Esophagus muscularis mucosa (tissue), 4 donors: ENCODE measurements around the gene MKKS. TPM values are rescaled to one million over a fixed set of nuclear protein-coding genes. Genes with fewer than 3 reads are reported as not detected.

Experiments
- DNase-seq: peaks from one replicate; pipeline ENCODE4 v3.0.0-alpha.2; 2017; ENCODE audit errors: extremely low spot score
- H3K27ac ChIP-seq, 4 donors: fragments of 200-600 bp; sonication (generic); replicated peaks in 1 of 4; 1 replicate in 3 of 4; 2 replicates in 1 of 4; pipeline ENCODE4 v1.5.1; 2016 to 2019; ENCODE audit warnings: mild to moderate bottlenecking in 1 of 4
- H3K27me3 ChIP-seq, 4 donors: fragments of 200-600 bp; sonication (generic); one replicate each; pipeline versions ENCODE4 v1.5.1 to v1.6.0; 2016 to 2019
- H3K36me3 ChIP-seq, 4 donors: fragments of 200-600 bp; sonication (generic); one replicate each; pipeline ENCODE4 v1.5.1; 2016 to 2019
- H3K4me1 ChIP-seq, 4 donors: fragments of 200-600 bp; sonication (generic); one replicate each; pipeline ENCODE4 v1.5.1; 2016 to 2019
- H3K4me3 ChIP-seq, 4 donors: fragments of 200-600 bp; sonication (generic); 1 replicate in 2 of 4; 2 replicates in 2 of 4; pipeline ENCODE4 v1.5.1; 2016 to 2019; ENCODE audit warnings: mild to moderate bottlenecking in 4 of 4, moderate library complexity in 1 of 4
- H3K9me3 ChIP-seq, 4 donors: fragments of 200-600 bp; sonication (generic); 1 replicate in 3 of 4; 2 replicates in 1 of 4; pipeline ENCODE4 v1.5.1; 2016 to 2019
- POLR2AphosphoS5 ChIP-seq, 2 donors: sonication (generic); formaldehyde crosslinking; IDR thresholded peaks; one replicate each; pipeline ENCODE4 v1.6.1; 2017; ENCODE audit warnings: antibody characterized with exemption in 2 of 2
- WGBS: methylation state at CpG from one replicate; pipeline ENCODE4 v1.1.5; 2018; 5-methylcytosine and 5-hydroxymethylcytosine counted together
- intact Hi-C: fragments of 100-400 bp; cut with DNase I; formaldehyde crosslinking; loops from one replicate; pipeline ENCODE4 v1.15.1; 2023
- total RNA-seq, 4 donors: library from RNA; depleted of rRNA; stranded (reverse); fragments of >200 nt; gene quantifications; one replicate each; pipeline versions ENCODE4 v1.1.0 to v1.2.1, GENCODE V29; 2016

Gene MKKS
- total RNA-seq, 4 donors from 2014 or later: 14.1 to 19.3 (median 16.7) TPM

- 45% methylated on average over 6 of the region's 6 CpGs for WGBS
- Histone ChIP-seq H3K36me3 (no peaks in the 10 kb centered on the region), H3K4me3 (no peak overlapping the region), H3K27ac (peak overlapping the region in 1 of 4 donors; percentile 25), H3K4me1 (peaks cover 0 to 4% (median 0%) of the 10 kb centered on the region in 4 donors), H3K27me3 (no peaks in the 10 kb centered on the region), H3K9me3 (no peaks in the 10 kb centered on the region)
- no peak for DNase-seq
- TF ChIP-seq POLR2AphosphoS5 (IDR thresholded peaks at IDR 0.05): no peak
- intact Hi-C loops: no loop called here
Observed at GRCh38 chr20:10352934-10353824, 80.8 kb downstream of the MKKS start.

Other genes starting within 250 kb of the MKKS start
- 1 to 10 TPM; 2.9 to 4.8 (median 3.9) TPM for gene SNAP25, start 215.4 kb downstream of the MKKS start, total RNA-seq
- 1 to 10 TPM; 1.2 to 2.1 (median 1.5) TPM for gene SLX4IP, start 1.1 kb upstream of the MKKS start, total RNA-seq
- gene JAG1, start 239.8 kb upstream of the MKKS start, total RNA-seq: 10 to 100 TPM; 30.7 to 41.9 (median 36.3) TPM